GM12878 (cell line): Measurements from ENCODE around the gene SERPINA9. TPM values are rescaled to one million over a fixed set of nuclear protein-coding genes. Genes with fewer than 3 reads are reported as not detected.

ENCODE experiments used
- ATAC-seq: fragments of 200-7000 bp; cut with Tn5 transposase; 3 replicates; pipeline ENCODE4 v1.9.1; 2020; ENCODE audit warnings: mild to moderate bottlenecking, moderate library complexity
- BruUV-seq: library from RNA; stranded (reverse); fragments of 400-500 nt; replicated peaks from 2 replicates; lab custom pipeline; 2021; lab: Mats Ljungman, UMichigan
- CTCF ChIA-PET: fragments of 300-600 bp; sonication (Branson Sonifier 250); formaldehyde crosslinking; extraction: SDS; loops from one replicate; lab custom pipeline; 2021; ENCODE audit warnings: inconsistent platforms; lab: Yijun Ruan, JAX
- POLR2A ChIA-PET: fragments of 350-600 bp; formaldehyde crosslinking; extraction: SDS; loops from one replicate; lab custom pipeline; 2021; ENCODE audit warnings: inconsistent platforms; lab: Charles Lee
- RAD21 ChIA-PET: fragments of 300-600 bp; sonication (Branson Sonifier 250); formaldehyde crosslinking; loops from one replicate; lab custom pipeline; 2023; ENCODE audit warnings: antibody characterized with exemption; ENCODE audit not compliant: unreplicated experiment; lab: Charles Lee
- SMC1A ChIA-PET: fragments of 300-600 bp; sonication (Branson Sonifier 250); formaldehyde crosslinking; loops from one replicate; lab custom pipeline; 2023; ENCODE audit not compliant: unreplicated experiment, uncharacterized antibody; lab: Charles Lee
- DNase-seq: peaks from one replicate; pipeline ENCODE4 v3.0.0-alpha.2; 2011; ENCODE audit warnings: low read depth, low spot score
- FAIRE-seq: peaks from 3 replicates; lab custom pipeline; 2011; peaks lifted over from hg19 to GRCh38; lab: Jason Lieb, UNC
- H2AFZ ChIP-seq: 2 replicates; pipeline ENCODE4 v1.6.0; 2011; ENCODE audit warnings: low read depth, low read length, control low read depth; ENCODE audit not compliant: control insufficient read depth
- H3K27ac ChIP-seq: 2 replicates; pipeline ENCODE4 v1.5.1; 2011; ENCODE audit warnings: control low read depth; ENCODE audit not compliant: control insufficient read depth, insufficient read depth
- H3K27me3 ChIP-seq, 2 experiments: replicated peaks in 1 of 2; 2 replicates each; pipeline versions ENCODE4 v1.6.0 to v1.6.1; 2011; ENCODE audit warnings: low read length in 1 of 2; ENCODE audit not compliant: control insufficient read depth in 2 of 2, insufficient read depth in 2 of 2
- H3K36me3 ChIP-seq, 2 experiments: 2 replicates each; pipeline ENCODE4 v1.5.1; 2011; ENCODE audit warnings: low read length in 1 of 2; ENCODE audit not compliant: control insufficient read depth in 2 of 2, insufficient read depth in 2 of 2
- H3K4me1 ChIP-seq: 2 replicates; pipeline ENCODE4 v1.6.1; 2011; ENCODE audit warnings: mild to moderate bottlenecking, low read length, moderate library complexity, mixed read lengths; ENCODE audit not compliant: control insufficient read depth, insufficient read depth
- H3K4me2 ChIP-seq: 2 replicates; pipeline ENCODE4 v1.6.0; 2011; ENCODE audit warnings: control low read depth; ENCODE audit not compliant: control insufficient read depth, insufficient read depth
- H3K4me3 ChIP-seq: fragments of 200-600 bp; sonication (generic); 2 replicates; pipeline ENCODE4 v1.5.1; 2016
- H3K79me2 ChIP-seq: 2 replicates; pipeline ENCODE4 v1.6.0; 2011; ENCODE audit warnings: low read length; ENCODE audit not compliant: control insufficient read depth, insufficient read depth
- H3K9ac ChIP-seq: 2 replicates; pipeline ENCODE4 v1.8.0; 2011; ENCODE audit warnings: low read length, control low read depth, mixed read lengths; ENCODE audit not compliant: control insufficient read depth, insufficient read depth
- H3K9me3 ChIP-seq: replicated peaks from 3 replicates; pipeline ENCODE4 v1.5.1; 2011; ENCODE audit warnings: mild to moderate bottlenecking, low read length; ENCODE audit not compliant: control insufficient read depth, insufficient read depth
- H4K20me1 ChIP-seq: 2 replicates; pipeline ENCODE4 v1.6.0; 2011; ENCODE audit not compliant: control insufficient read depth, insufficient read depth
- BHLHE40 ChIP-seq, 2 experiments: fragments of 450-650 bp in 1 of 2; IDR thresholded peaks; 2 replicates each; pipeline ENCODE4 v1.6.1; 2011 to 2017; ENCODE audit warnings: low read depth in 2 of 2, borderline replicate concordance in 1 of 2, improper control_type of control experiment in 1 of 2, low read length in 1 of 2, mild to moderate bottlenecking in 1 of 2
- CBFB ChIP-seq: IDR thresholded peaks from 2 replicates; pipeline ENCODE4 v1.6.1; 2016; ENCODE audit warnings: antibody characterized with exemption, low read depth
- CBX3 ChIP-seq: fragments of 200-600 bp; sonication (generic); IDR thresholded peaks from 2 replicates; pipeline ENCODE4 v1.6.1; 2016; ENCODE audit warnings: low read depth, borderline replicate concordance
- CEBPB ChIP-seq, 2 experiments: fragments of 150-350 bp in 1 of 2; IDR thresholded peaks; 2 replicates each; pipeline ENCODE4 v1.6.1; 2012 to 2014; ENCODE audit warnings: low read depth in 2 of 2, low read length in 2 of 2, borderline replicate concordance in 1 of 2, inconsistent platforms in 1 of 2
- GABPA ChIP-seq: IDR thresholded peaks from 2 replicates; pipeline ENCODE4 v1.6.1; 2014; ENCODE audit warnings: antibody characterized with exemption, low read depth, mild to moderate bottlenecking, inconsistent platforms
- IKZF1 ChIP-seq: fragments of 450-650 bp; conservative IDR thresholded peaks from 2 replicates; pipeline ENCODE4 v1.6.1; 2017; ENCODE audit warnings: antibody characterized with exemption, mild to moderate bottlenecking
- IKZF2 ChIP-seq, 2 experiments: fragments of 450-650 bp; IDR thresholded peaks; 2 replicates each; pipeline ENCODE4 v1.6.1; 2017; ENCODE audit warnings: mild to moderate bottlenecking in 2 of 2, moderate library complexity in 2 of 2
- NBN ChIP-seq: fragments of 450-650 bp; IDR thresholded peaks from 2 replicates; pipeline ENCODE4 v1.6.1; 2016
- NFIC ChIP-seq: IDR thresholded peaks from 2 replicates; pipeline ENCODE4 v1.6.1; 2012; ENCODE audit warnings: low read depth, mild to moderate bottlenecking, inconsistent platforms, low read length, moderate library complexity
- NFXL1 ChIP-seq: fragments of 450-650 bp; IDR thresholded peaks from 2 replicates; pipeline ENCODE4 v1.6.1; 2017; ENCODE audit warnings: antibody characterized with exemption, mild to moderate bottlenecking, borderline replicate concordance
- PML ChIP-seq: IDR thresholded peaks from 2 replicates; pipeline ENCODE4 v1.6.1; 2012; ENCODE audit warnings: low read length, inconsistent platforms
- POLR2AphosphoS5 ChIP-seq: IDR thresholded peaks from 2 replicates; pipeline ENCODE4 v1.6.1; 2011; ENCODE audit warnings: mild to moderate bottlenecking, low read length, inconsistent platforms
- TCF7 ChIP-seq: IDR thresholded peaks from 2 replicates; pipeline ENCODE4 v1.6.1; 2014; ENCODE audit warnings: antibody characterized with exemption, borderline replicate concordance
- WGBS: methylation state at CpG from one replicate; pipeline ENCODE4 v1.1.6; 2016; ENCODE audit warnings: low lambda C conversion rate; ENCODE audit not compliant: insufficient replicate concordance, insufficient coverage; ENCODE audit errors: missing lambda C conversion rate; 5-methylcytosine and 5-hydroxymethylcytosine counted together
- in situ Hi-C: fragments of 300-500 bp; cut with MboI; formaldehyde crosslinking; loops from 9 replicates; pipeline ENCODE4 v1.14.3; 2018; ENCODE audit warnings: mixed read lengths
- intact Hi-C: fragments of 100-400 bp; cut with micrococcal nuclease; formaldehyde crosslinking; loops from one replicate; pipeline ENCODE4 v1.14.2; 2022; ENCODE audit not compliant: unreplicated experiment
- polyA plus RNA-seq, 11 experiments: library from polyadenylated mRNA; depleted of rRNA in 4 of 11; unstranded in 6 of 11; stranded (reverse) in 5 of 11; fragments of >200 nt; fragmentation: Nextera tagmentation in 4 of 11; fragmentation: Illumina TruSeq in 1 of 11; extraction: Ambion mirVana in 4 of 11; extraction: Trizol in 1 of 11; gene quantifications; 1 replicate in 1 of 11; 2 replicates in 10 of 11; pipeline versions ENCODE4 v1.2.1 to v1.2.3, GENCODE V29; 2011 to 2016; ENCODE audit warnings: inconsistent platforms in 2 of 11, missing spikeins in 2 of 11, low read depth in 1 of 11
- total RNA-seq, 4 experiments: library from RNA; depleted of rRNA in 3 of 4; stranded (reverse); fragments of >200 nt in 3 of 4; fragmentation: Illumina TruSeq in 1 of 4; extraction: Trizol in 1 of 4; gene quantifications; 2 replicates each; pipeline versions ENCODE4 v1.2.1 to v1.2.3, GENCODE V29; 2013 to 2021
- TF ChIP-seq, protein P1 (sequence below): fragments of 450-650 bp; IDR thresholded peaks from 2 replicates; pipeline ENCODE4 v1.6.1; 2017; ENCODE audit warnings: mild to moderate bottlenecking, moderate library complexity
- TF ChIP-seq, protein P2 (sequence below): fragments of 450-650 bp; formaldehyde crosslinking; IDR thresholded peaks from 2 replicates; pipeline ENCODE4 v1.4.0; 2020; ENCODE audit warnings: mild to moderate bottlenecking, moderate library complexity
- TF ChIP-seq, protein P3 (sequence below): fragments of 150-350 bp; IDR thresholded peaks from 2 replicates; pipeline ENCODE4 v1.6.1; 2014; ENCODE audit warnings: mild to moderate bottlenecking, low read depth, low read length

Gene SERPINA9
- total and polyA plus RNA-seq, 10 of the 15 experiments (the other 5 are each of a cell fraction or from before 2014, with no cell fraction given): 0.05 TPM; not detected in 9

DNA sequence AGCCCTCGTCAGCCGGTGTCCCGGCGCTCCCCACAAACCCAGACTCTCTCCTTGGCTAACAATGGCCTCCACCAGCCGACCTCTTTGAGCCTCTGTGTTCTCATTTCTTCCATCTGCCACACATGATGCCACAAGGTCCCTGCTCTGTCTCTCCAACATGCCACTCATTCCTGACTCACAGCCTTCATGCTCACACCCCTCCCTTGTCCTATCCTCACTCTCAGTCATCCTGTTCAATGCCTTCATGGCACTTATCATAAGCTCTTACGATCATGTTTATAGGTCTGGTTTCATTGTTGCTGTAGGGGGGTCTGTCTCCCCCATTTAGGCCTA is 13.8 kb downstream of the SERPINA9 start:
- FAIRE-seq: no peak
- no peaks in the 10 kb centered on the region for H3K36me3 ChIP-seq
- intact Hi-C loops: no loop called here
- H3K9ac ChIP-seq: no peak overlapping the region
- in situ Hi-C loops: no loop called here
- H4K20me1 ChIP-seq: no peaks in the 10 kb centered on the region
- ChIA-PET CTCF (no interaction called here), SMC1A (no interaction called here), RAD21 (no interaction called here), POLR2A (no interaction called here)
- no peak overlapping the region for H3K4me2 ChIP-seq
- H3K4me1 ChIP-seq: no peaks in the 10 kb centered on the region
- no peaks in the 10 kb centered on the region for H3K27me3 ChIP-seq
- ATAC-seq: no peak
- H3K79me2 ChIP-seq: no peaks in the 10 kb centered on the region
- BruUV-seq: no TSS peak
- no peak overlapping the region for H2AFZ ChIP-seq
- H3K4me3 ChIP-seq: no peak overlapping the region
- H3K27ac ChIP-seq: no peak overlapping the region
- H3K9me3 ChIP-seq: no peaks in the 10 kb centered on the region; the same call in 2 of the 3 replicates
- DNase-seq: no peak
- no peak for TF ChIP-seq PML
- no peak for TF ChIP-seq NBN
- TF ChIP-seq NFIC: no peak
- TF ChIP-seq TCF7: no peak
- no peak for TF ChIP-seq IKZF1
- TF ChIP-seq, protein P1, sequence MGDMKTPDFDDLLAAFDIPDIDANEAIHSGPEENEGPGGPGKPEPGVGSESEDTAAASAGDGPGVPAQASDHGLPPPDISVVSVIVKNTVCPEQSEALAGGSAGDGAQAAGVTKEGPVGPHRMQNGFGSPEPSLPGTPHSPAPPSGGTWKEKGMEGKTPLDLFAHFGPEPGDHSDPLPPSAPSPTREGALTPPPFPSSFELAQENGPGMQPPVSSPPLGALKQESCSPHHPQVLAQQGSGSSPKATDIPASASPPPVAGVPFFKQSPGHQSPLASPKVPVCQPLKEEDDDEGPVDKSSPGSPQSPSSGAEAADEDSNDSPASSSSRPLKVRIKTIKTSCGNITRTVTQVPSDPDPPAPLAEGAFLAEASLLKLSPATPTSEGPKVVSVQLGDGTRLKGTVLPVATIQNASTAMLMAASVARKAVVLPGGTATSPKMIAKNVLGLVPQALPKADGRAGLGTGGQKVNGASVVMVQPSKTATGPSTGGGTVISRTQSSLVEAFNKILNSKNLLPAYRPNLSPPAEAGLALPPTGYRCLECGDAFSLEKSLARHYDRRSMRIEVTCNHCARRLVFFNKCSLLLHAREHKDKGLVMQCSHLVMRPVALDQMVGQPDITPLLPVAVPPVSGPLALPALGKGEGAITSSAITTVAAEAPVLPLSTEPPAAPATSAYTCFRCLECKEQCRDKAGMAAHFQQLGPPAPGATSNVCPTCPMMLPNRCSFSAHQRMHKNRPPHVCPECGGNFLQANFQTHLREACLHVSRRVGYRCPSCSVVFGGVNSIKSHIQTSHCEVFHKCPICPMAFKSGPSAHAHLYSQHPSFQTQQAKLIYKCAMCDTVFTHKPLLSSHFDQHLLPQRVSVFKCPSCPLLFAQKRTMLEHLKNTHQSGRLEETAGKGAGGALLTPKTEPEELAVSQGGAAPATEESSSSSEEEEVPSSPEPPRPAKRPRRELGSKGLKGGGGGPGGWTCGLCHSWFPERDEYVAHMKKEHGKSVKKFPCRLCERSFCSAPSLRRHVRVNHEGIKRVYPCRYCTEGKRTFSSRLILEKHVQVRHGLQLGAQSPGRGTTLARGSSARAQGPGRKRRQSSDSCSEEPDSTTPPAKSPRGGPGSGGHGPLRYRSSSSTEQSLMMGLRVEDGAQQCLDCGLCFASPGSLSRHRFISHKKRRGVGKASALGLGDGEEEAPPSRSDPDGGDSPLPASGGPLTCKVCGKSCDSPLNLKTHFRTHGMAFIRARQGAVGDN: no peak
- no peak for TF ChIP-seq NFXL1
- no peak for TF ChIP-seq CEBPB (IDR thresholded peaks at IDR 0.05; ENCODE audit: borderline replicate concordance in 1 of 2, low read depth in 2 of 2, low read length in 2 of 2)
- no peak for TF ChIP-seq GABPA
- TF ChIP-seq POLR2AphosphoS5: no peak
- no peak for TF ChIP-seq BHLHE40 (IDR thresholded peaks at IDR 0.05; ENCODE audit: borderline replicate concordance in 1 of 2, low read depth in 2 of 2, low read length in 1 of 2)
- TF ChIP-seq, protein P2, sequence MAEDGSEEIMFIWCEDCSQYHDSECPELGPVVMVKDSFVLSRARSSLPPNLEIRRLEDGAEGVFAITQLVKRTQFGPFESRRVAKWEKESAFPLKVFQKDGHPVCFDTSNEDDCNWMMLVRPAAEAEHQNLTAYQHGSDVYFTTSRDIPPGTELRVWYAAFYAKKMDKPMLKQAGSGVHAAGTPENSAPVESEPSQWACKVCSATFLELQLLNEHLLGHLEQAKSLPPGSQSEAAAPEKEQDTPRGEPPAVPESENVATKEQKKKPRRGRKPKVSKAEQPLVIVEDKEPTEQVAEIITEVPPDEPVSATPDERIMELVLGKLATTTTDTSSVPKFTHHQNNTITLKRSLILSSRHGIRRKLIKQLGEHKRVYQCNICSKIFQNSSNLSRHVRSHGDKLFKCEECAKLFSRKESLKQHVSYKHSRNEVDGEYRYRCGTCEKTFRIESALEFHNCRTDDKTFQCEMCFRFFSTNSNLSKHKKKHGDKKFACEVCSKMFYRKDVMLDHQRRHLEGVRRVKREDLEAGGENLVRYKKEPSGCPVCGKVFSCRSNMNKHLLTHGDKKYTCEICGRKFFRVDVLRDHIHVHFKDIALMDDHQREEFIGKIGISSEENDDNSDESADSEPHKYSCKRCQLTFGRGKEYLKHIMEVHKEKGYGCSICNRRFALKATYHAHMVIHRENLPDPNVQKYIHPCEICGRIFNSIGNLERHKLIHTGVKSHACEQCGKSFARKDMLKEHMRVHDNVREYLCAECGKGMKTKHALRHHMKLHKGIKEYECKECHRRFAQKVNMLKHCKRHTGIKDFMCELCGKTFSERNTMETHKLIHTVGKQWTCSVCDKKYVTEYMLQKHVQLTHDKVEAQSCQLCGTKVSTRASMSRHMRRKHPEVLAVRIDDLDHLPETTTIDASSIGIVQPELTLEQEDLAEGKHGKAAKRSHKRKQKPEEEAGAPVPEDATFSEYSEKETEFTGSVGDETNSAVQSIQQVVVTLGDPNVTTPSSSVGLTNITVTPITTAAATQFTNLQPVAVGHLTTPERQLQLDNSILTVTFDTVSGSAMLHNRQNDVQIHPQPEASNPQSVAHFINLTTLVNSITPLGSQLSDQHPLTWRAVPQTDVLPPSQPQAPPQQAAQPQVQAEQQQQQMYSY (CRISPR knock-in tag): no peak
- TF ChIP-seq CBX3: no peak
- TF ChIP-seq CBFB: no peak
- TF ChIP-seq IKZF2 (IDR thresholded peaks at IDR 0.05): no peak
- TF ChIP-seq, protein P3, sequence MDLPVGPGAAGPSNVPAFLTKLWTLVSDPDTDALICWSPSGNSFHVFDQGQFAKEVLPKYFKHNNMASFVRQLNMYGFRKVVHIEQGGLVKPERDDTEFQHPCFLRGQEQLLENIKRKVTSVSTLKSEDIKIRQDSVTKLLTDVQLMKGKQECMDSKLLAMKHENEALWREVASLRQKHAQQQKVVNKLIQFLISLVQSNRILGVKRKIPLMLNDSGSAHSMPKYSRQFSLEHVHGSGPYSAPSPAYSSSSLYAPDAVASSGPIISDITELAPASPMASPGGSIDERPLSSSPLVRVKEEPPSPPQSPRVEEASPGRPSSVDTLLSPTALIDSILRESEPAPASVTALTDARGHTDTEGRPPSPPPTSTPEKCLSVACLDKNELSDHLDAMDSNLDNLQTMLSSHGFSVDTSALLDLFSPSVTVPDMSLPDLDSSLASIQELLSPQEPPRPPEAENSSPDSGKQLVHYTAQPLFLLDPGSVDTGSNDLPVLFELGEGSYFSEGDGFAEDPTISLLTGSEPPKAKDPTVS: no peak
- 72% methylated on average over 6 of the region's 6 CpGs for WGBS
